Astrocyte (in vitro differentiated cells and primary cell): Measurements from ENCODE around the gene SCFD1.
"Not testable (repeated sequence)": the region's sequence is repeated elsewhere in the genome, so short reads cannot be mapped to it uniquely, and the experiment has no call there.

Experiments
- EZH2 ChIP-seq: IDR thresholded peaks from 2 replicates; pipeline ENCODE4 v1.6.1; 2012; ENCODE audit warnings: mild to moderate bottlenecking, low read length, inconsistent platforms; ENCODE audit not compliant: insufficient read depth
- TF ChIP-seq, protein P1 (sequence below): IDR thresholded peaks from 2 replicates; pipeline ENCODE4 v1.5.1; 2011; ENCODE audit warnings: low read depth, mild to moderate bottlenecking, inconsistent platforms, low read length, moderate library complexity; ENCODE audit not compliant: insufficient read depth

DNA sequence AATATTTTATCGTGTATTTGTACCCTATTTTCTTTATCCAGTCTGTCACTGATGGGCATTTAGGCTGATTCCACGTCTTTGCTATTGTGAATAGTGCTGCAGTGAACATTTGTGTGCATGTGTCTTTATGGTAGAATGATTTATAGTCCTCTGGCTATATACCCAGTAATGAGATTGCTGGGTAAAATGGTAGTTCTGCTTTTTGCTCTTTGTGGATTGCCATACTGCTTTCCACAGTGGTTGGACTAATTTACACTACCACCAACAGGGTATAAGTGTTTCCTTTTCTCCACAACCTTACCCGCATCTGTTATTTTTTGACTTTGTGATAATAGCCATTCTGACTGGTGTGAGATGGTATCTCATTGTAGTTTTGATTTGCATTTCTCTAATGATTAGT, 47.3 kb upstream of the SCFD1 start:
- TF ChIP-seq, protein P1, sequence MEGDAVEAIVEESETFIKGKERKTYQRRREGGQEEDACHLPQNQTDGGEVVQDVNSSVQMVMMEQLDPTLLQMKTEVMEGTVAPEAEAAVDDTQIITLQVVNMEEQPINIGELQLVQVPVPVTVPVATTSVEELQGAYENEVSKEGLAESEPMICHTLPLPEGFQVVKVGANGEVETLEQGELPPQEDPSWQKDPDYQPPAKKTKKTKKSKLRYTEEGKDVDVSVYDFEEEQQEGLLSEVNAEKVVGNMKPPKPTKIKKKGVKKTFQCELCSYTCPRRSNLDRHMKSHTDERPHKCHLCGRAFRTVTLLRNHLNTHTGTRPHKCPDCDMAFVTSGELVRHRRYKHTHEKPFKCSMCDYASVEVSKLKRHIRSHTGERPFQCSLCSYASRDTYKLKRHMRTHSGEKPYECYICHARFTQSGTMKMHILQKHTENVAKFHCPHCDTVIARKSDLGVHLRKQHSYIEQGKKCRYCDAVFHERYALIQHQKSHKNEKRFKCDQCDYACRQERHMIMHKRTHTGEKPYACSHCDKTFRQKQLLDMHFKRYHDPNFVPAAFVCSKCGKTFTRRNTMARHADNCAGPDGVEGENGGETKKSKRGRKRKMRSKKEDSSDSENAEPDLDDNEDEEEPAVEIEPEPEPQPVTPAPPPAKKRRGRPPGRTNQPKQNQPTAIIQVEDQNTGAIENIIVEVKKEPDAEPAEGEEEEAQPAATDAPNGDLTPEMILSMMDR: not testable (repeated sequence)
- TF ChIP-seq EZH2: not testable (repeated sequence)
